ENCODE measurements around the gene PPIE.
"Not testable (repeated sequence)": the region's sequence is repeated elsewhere in the genome, so short reads cannot be mapped to it uniquely, and the experiment has no call there.

PPIE gene

GRCh38 chr1:39782685-39783084 is 44.0 kb downstream of the PPIE start:
- H3K9me3 ChIP-seq (ENCODE audit: control insufficient read depth in 1 of 2, low read length in 2 of 2), result not testable (repeated sequence)

GRCh38 chr1:39786303-39787107 is 47.8 kb downstream of the PPIE start:
- H3K4me3 ChIP-seq (ENCODE audit: low read depth in 1 of 2, low read length in 2 of 2); H3K36me3 ChIP-seq (ENCODE audit: control insufficient read depth in 1 of 2, insufficient read depth in 2 of 2, low read length in 2 of 2); H3K9me3 ChIP-seq (ENCODE audit: control insufficient read depth in 1 of 2, low read length in 2 of 2); H3K27ac ChIP-seq (ENCODE audit: low read length); H3K27me3 ChIP-seq (ENCODE audit: low read depth, low read length): not testable (repeated sequence)
- H3K4me1 ChIP-seq (ENCODE audit: control insufficient read depth in 1 of 2, insufficient read depth in 2 of 2, low read length in 2 of 2), result peaks cover 0 to 12% of the 10 kb centered on the region in 2 donors

More at GRCh38 chr1:39782685-39783084, 44.0 kb downstream of the PPIE start:
- H3K36me3 ChIP-seq (ENCODE audit: control insufficient read depth in 1 of 2, insufficient read depth in 2 of 2, low read length in 2 of 2); H3K4me1 ChIP-seq (ENCODE audit: control insufficient read depth in 1 of 2, insufficient read depth in 2 of 2, low read length in 2 of 2); H3K4me3 ChIP-seq (ENCODE audit: low read depth in 1 of 2, low read length in 2 of 2); H3K27ac ChIP-seq (ENCODE audit: low read length); H3K27me3 ChIP-seq (ENCODE audit: low read depth, low read length): not testable (repeated sequence)

DNA sequence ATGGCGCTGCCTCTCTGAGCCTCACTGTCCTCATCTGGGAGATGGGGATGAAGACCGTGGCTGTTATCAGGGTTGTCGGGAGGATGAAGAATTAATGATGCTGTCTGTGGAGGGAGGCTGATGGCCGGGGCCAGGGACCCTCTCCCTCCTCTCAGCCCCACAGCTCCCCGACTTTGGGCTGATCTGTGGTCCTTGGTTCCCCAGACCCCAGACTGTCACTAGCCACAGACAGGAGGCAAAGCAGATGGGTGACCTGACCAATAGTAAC is 48.4 kb downstream of the PPIE start:
- H3K27ac ChIP-seq (ENCODE audit: low read length); H3K36me3 ChIP-seq (ENCODE audit: control insufficient read depth in 1 of 2, insufficient read depth in 2 of 2, low read length in 2 of 2); H3K9me3 ChIP-seq (ENCODE audit: control insufficient read depth in 1 of 2, low read length in 2 of 2); H3K4me3 ChIP-seq (ENCODE audit: low read depth in 1 of 2, low read length in 2 of 2); H3K27me3 ChIP-seq (ENCODE audit: low read depth, low read length): not testable (repeated sequence)
- H3K4me1 ChIP-seq (ENCODE audit: control insufficient read depth in 1 of 2, insufficient read depth in 2 of 2, low read length in 2 of 2), result peaks cover 0 to 12% of the 10 kb centered on the region in 2 donors

- no peak overlapping the region for H3K27ac ChIP-seq (ENCODE audit: low read length)
- peaks cover 7% of the 10 kb centered on the region for H3K27me3 ChIP-seq (ENCODE audit: low read depth, low read length)
- no peaks in the 10 kb centered on the region for H3K9me3 ChIP-seq (ENCODE audit: control insufficient read depth in 1 of 2, low read length in 2 of 2)
- no peak overlapping the region for H3K4me3 ChIP-seq (ENCODE audit: low read depth in 1 of 2, low read length in 2 of 2)
- no peaks in the 10 kb centered on the region for H3K36me3 ChIP-seq (ENCODE audit: control insufficient read depth in 1 of 2, insufficient read depth in 2 of 2, low read length in 2 of 2)
- peaks cover 0 to 12% of the 10 kb centered on the region in 2 donors for H3K4me1 ChIP-seq (ENCODE audit: control insufficient read depth in 1 of 2, insufficient read depth in 2 of 2, low read length in 2 of 2)
Measured at GRCh38 chr1:39787468-39787867, 48.8 kb downstream of the PPIE start.

DNA sequence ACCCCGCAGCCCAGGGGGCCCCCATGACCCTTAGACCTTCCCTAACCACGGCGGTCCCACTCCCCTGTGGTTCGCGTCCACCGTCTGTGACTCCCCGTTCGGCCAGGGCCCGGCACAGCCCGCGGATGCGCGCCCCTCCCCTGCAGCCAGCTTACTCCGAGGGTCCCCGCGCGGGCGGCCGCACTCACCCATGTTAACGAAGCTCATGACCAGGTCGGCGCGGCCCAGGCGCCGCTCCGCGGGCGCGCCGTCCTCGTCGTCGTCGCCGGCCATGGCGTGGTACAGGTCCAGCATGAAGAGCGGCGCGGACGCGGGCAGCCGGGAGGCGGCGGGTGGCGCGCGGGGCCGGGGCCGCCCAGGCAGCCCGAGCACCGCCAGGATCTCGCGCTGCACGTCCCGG is 49.3 kb downstream of the PPIE start:
- H3K4me3 ChIP-seq (ENCODE audit: low read depth in 1 of 2, low read length in 2 of 2); H3K27ac ChIP-seq (ENCODE audit: low read length); H3K27me3 ChIP-seq (ENCODE audit: low read depth, low read length); H3K36me3 ChIP-seq (ENCODE audit: control insufficient read depth in 1 of 2, insufficient read depth in 2 of 2, low read length in 2 of 2); H3K9me3 ChIP-seq (ENCODE audit: control insufficient read depth in 1 of 2, low read length in 2 of 2): not testable (repeated sequence)
- peaks cover 0 to 12% of the 10 kb centered on the region in 2 donors for H3K4me1 ChIP-seq (ENCODE audit: control insufficient read depth in 1 of 2, insufficient read depth in 2 of 2, low read length in 2 of 2)

DNA sequence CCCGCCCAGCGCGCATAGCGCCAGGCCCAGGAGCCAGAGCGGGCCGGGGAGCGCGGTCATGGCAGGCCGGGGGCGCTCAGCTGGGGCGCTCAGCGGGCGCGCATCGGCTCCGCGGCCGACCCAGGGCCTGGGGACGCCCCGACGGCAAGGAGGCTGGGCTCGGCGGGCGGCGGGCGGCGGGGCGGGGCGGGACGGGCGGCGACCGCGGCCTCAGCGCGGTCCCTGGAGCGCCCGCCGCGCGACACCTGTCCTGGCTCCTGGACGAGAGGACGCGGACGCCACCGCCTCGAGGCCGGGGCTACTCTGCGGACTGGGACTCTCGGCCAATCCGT is 49.7 kb downstream of the PPIE start:
- Histone ChIP-seq H3K9me3 (ENCODE audit: control insufficient read depth in 1 of 2, low read length in 2 of 2) (no peaks in the 10 kb centered on the region), H3K36me3 (ENCODE audit: control insufficient read depth in 1 of 2, insufficient read depth in 2 of 2, low read length in 2 of 2) (no peaks in the 10 kb centered on the region), H3K4me1 (ENCODE audit: control insufficient read depth in 1 of 2, insufficient read depth in 2 of 2, low read length in 2 of 2) (peaks cover 0 to 12% of the 10 kb centered on the region in 2 donors), H3K4me3 (ENCODE audit: low read depth in 1 of 2, low read length in 2 of 2) (peak overlapping the region in 1 of 2 donors; percentile 60), H3K27me3 (ENCODE audit: low read depth, low read length) (peaks cover 7% of the 10 kb centered on the region), H3K27ac (ENCODE audit: low read length) (no peak overlapping the region)

- H3K27me3 ChIP-seq (ENCODE audit: low read depth, low read length), result peaks cover 7% of the 10 kb centered on the region
- peak within 1 kb of the TSS; percentile 16 to 60 for H3K4me3 ChIP-seq (ENCODE audit: low read depth in 1 of 2, low read length in 2 of 2)
- no peaks in the 10 kb centered on the region for H3K9me3 ChIP-seq (ENCODE audit: control insufficient read depth in 1 of 2, low read length in 2 of 2)
- no peaks in the 10 kb centered on the region for H3K36me3 ChIP-seq (ENCODE audit: control insufficient read depth in 1 of 2, insufficient read depth in 2 of 2, low read length in 2 of 2)
- H3K4me1 ChIP-seq (ENCODE audit: control insufficient read depth in 1 of 2, insufficient read depth in 2 of 2, low read length in 2 of 2), result peaks cover 0 to 12% of the 10 kb centered on the region in 2 donors
- no peak within 1 kb of the TSS for H3K27ac ChIP-seq (ENCODE audit: low read length)
Measured at GRCh38 chr1:39788758-39789570, 50.3 kb downstream of the PPIE start, which contains the start of gene BMP8B. TSS of gene BMP8B (minus strand) at chr1:39788865. CDS start at chr1:39788485, 380 bp downstream.

- Histone ChIP-seq H3K27me3 (ENCODE audit: low read depth, low read length) (peaks cover 7% of the 10 kb centered on the region), H3K27ac (ENCODE audit: low read length) (no peak overlapping the region), H3K36me3 (ENCODE audit: control insufficient read depth in 1 of 2, insufficient read depth in 2 of 2, low read length in 2 of 2) (no peaks in the 10 kb centered on the region), H3K9me3 (ENCODE audit: control insufficient read depth in 1 of 2, low read length in 2 of 2) (no peaks in the 10 kb centered on the region), H3K4me3 (ENCODE audit: low read depth in 1 of 2, low read length in 2 of 2) (peak overlapping the region; percentile 16 to 60), H3K4me1 (ENCODE audit: control insufficient read depth in 1 of 2, insufficient read depth in 2 of 2, low read length in 2 of 2) (peaks cover 0 to 12% of the 10 kb centered on the region in 2 donors)
Measured at GRCh38 chr1:39789571-39790110, 51.0 kb downstream of the PPIE start.

- Histone ChIP-seq H3K27ac (ENCODE audit: low read length) (no peak overlapping the region), H3K27me3 (ENCODE audit: low read depth, low read length) (peaks cover 7% of the 10 kb centered on the region), H3K9me3 (ENCODE audit: control insufficient read depth in 1 of 2, low read length in 2 of 2) (no peaks in the 10 kb centered on the region), H3K4me3 (ENCODE audit: low read depth in 1 of 2, low read length in 2 of 2) (no peak overlapping the region), H3K4me1 (ENCODE audit: control insufficient read depth in 1 of 2, insufficient read depth in 2 of 2, low read length in 2 of 2) (peaks cover 0 to 12% of the 10 kb centered on the region in 2 donors), H3K36me3 (ENCODE audit: control insufficient read depth in 1 of 2, insufficient read depth in 2 of 2, low read length in 2 of 2) (no peaks in the 10 kb centered on the region)
Measured at GRCh38 chr1:39791838-39792237, 53.2 kb downstream of the PPIE start.

- no peak overlapping the region for H3K4me3 ChIP-seq (ENCODE audit: low read depth in 1 of 2, low read length in 2 of 2)
- no peak overlapping the region for H3K27ac ChIP-seq (ENCODE audit: low read length)
- H3K36me3 ChIP-seq (ENCODE audit: control insufficient read depth in 1 of 2, insufficient read depth in 2 of 2, low read length in 2 of 2), result no peaks in the 10 kb centered on the region
- H3K4me1 ChIP-seq (ENCODE audit: control insufficient read depth in 1 of 2, insufficient read depth in 2 of 2, low read length in 2 of 2), result no peaks in the 10 kb centered on the region
- no peaks in the 10 kb centered on the region for H3K27me3 ChIP-seq (ENCODE audit: low read depth, low read length)
- no peaks in the 10 kb centered on the region for H3K9me3 ChIP-seq (ENCODE audit: control insufficient read depth in 1 of 2, low read length in 2 of 2)
Measured at GRCh38 chr1:39795651-39796050, 57.0 kb downstream of the PPIE start.

DNA sequence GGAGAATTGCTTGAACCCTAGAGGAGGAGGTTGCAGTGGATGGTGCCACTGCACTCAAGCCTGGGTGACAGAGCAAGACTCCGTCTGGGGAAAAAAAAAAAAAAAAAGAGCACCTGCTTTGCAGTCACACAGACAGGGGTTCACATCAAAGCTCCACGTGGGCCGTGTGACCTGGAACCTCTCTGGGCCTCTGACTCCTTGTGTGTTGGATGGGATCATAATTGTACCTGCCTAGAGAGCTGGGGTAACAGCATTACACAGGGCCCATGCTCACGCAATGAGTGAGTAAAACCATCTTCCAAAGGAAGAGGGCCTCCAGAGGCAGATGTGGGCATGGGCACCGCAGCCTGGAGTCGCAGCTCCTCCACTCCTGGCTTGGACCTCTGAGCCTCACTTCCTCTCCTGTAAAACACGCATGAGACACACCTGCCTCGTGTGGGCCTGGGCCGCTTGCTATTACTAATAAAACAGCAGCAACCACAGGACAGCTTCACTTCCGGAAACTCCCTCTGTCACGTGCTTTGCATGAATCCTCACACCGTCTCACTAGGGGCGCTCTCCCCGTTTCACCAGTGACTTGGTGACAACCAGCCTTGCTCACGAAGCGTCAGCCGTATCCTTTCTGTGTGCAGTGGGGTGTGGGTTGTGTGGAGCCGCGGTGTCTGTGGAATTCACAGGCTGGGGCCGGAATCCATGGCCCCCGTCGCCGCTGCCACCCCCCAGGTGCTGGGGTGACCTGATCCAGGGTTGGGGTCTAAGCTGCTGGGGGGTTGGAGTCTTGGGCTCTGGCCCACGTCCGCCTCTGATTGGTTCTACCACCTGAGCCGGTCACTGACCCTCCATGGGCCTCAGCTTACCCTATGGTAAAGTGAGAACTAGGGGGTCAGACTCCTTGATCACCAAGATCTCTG is 60.4 kb downstream of the PPIE start:
- peak overlapping the region; percentile 39 for H3K27ac ChIP-seq (ENCODE audit: low read length)
- not testable (repeated sequence) for H3K36me3 ChIP-seq (ENCODE audit: control insufficient read depth in 1 of 2, insufficient read depth in 2 of 2, low read length in 2 of 2); H3K4me1 ChIP-seq (ENCODE audit: control insufficient read depth in 1 of 2, insufficient read depth in 2 of 2, low read length in 2 of 2); H3K9me3 ChIP-seq (ENCODE audit: control insufficient read depth in 1 of 2, low read length in 2 of 2); H3K27me3 ChIP-seq (ENCODE audit: low read depth, low read length)
- peak overlapping the region in 1 of 2 donors; percentile 2 for H3K4me3 ChIP-seq (ENCODE audit: low read depth in 1 of 2, low read length in 2 of 2)

All from muscle layer of duodenum (tissue), 2 donors.